ENCODE data around the gene CD22.

CD22 gene

GRCh38 chr19:35287713-35288112 lies 41.3 kb upstream of the CD22 start:
- no peak for DNase-seq (ENCODE audit: low read depth)
- no peak overlapping the region for H3K4me3 ChIP-seq (ENCODE audit: low read depth, low read length)
- no peak for TF ChIP-seq CTCF (IDR thresholded peaks at IDR 0.05; ENCODE audit: control insufficient read depth, extremely low read depth, insufficient read depth)

DNA sequence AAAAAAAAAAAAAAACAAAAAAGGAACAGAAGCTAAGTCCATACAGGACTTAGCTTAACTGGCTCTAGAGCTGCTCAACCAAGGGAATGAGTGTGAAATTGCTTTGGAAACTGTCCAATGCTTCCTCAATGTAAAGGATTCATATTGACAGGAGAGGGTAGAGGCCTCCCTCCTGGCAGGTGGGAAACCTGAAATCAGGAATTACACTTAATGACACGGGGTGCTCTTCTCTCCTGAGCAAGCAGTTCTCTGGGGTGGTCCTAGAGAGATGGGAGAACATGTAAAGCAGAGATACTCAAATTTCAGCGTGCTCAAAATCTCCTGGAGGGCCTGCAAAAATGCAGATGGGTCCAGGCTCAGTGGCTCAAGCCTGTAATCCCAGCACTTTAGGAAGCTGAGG lies 40.7 kb upstream of the CD22 start:
- no peak overlapping the region for H3K4me3 ChIP-seq (ENCODE audit: low read depth, low read length)
- no peak for DNase-seq (ENCODE audit: low read depth)
- no peak for TF ChIP-seq CTCF (IDR thresholded peaks at IDR 0.05; ENCODE audit: control insufficient read depth, extremely low read depth, insufficient read depth)

- no peak overlapping the region for H3K4me3 ChIP-seq (ENCODE audit: low read depth, low read length)
- no peak for TF ChIP-seq CTCF (IDR thresholded peaks at IDR 0.05; ENCODE audit: control insufficient read depth, extremely low read depth, insufficient read depth)
Observed at GRCh38 chr19:35288906-35289305, 40.1 kb upstream of the CD22 start.

DNA sequence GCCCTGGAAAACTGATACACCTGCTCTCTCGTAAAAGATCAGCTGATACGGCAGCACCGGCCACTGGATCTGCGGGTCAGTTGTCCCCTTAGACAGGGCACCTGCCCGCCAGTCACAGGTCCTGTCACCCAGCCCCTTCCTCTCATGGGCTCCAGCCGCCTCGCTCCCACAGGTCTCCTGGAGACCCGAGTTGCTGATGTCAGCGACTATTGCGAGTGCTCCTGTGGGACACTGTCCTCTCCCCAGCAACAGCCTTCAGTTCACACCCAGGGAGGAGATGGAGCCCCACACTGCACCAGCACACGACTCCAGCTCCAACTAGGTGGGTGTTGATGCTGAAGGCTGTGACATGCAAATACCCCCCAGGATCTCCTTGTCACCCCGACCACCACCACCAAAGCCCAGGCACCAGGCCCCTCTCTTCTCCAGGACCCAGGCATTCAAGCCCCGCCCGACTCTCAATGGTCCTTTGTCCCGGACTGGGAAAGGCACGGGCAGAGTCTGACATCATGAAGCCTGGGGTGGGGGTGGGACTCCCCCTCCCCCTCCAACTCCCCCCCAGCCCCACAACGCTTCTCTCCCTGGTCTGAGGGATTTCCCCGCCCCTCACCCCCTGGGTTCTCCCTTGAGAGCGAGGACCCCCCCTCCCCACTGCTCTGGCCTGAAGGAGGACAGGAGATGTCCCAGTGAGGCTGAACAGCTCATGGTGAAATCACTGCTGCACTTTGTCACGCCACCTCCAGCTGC lies 38.4 kb upstream of the CD22 start:
- H3K4me3 ChIP-seq (ENCODE audit: low read depth, low read length), result no peak overlapping the region
- TF ChIP-seq CTCF (IDR thresholded peaks at IDR 0.05; ENCODE audit: control insufficient read depth, extremely low read depth, insufficient read depth), result no peak
- DNase-seq (ENCODE audit: low read depth), result no peak

More at GRCh38 chr19:35288906-35289305, 40.1 kb upstream of the CD22 start:
- no peak for DNase-seq (ENCODE audit: low read depth)

- DNase-seq (ENCODE audit: low read depth), result no peak
- no peak overlapping the region for H3K4me3 ChIP-seq (ENCODE audit: low read depth, low read length)
- TF ChIP-seq CTCF (IDR thresholded peaks at IDR 0.05; ENCODE audit: control insufficient read depth, extremely low read depth, insufficient read depth), result no peak
Observed at GRCh38 chr19:35291259-35291658, 37.7 kb upstream of the CD22 start.

DNA sequence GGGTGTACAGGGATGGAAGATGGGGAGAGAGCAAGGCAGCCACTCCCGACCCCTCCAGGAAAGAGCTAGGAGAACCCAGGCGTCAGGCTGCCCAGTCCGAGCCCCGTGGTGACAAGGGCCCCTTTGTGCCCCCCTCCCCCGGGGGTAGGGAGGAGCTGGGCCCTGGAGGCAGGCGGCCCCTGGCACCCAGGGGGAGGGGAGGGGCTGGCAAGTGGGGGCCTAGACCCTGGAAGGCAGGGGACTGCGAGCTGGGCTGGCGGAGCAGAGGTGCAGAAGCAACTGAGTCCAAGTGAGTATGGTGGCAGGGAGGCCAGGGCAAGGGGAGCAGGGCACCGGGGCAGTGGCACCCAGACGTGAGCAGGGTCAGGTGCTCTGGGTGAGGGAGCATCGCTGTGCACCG lies 37.1 kb upstream of the CD22 start, which contains the start of gene MAG:
Gene MAG, plus strand, starts transcription at position 246 of the 400 bp plus-strand sequence. CDS start 3,248 bp downstream, outside the sequence.
- TF ChIP-seq CTCF (IDR thresholded peaks at IDR 0.05; ENCODE audit: control insufficient read depth, extremely low read depth, insufficient read depth), result no peak
- no peak within 1 kb of the TSS for H3K4me3 ChIP-seq (ENCODE audit: low read depth, low read length)
- no peak for DNase-seq (ENCODE audit: low read depth)
